ENCODE results near the gene PRKCA. TPM values are rescaled to one million over a fixed set of nuclear protein-coding genes. Genes with fewer than 3 reads are reported as not detected.

The PRKCA gene
- total and polyA plus RNA-seq, 2 donors (not counting 3 experiments of a cell fraction or from before 2014, with no cell fraction given), result 7.5 to 34.2 TPM

GRCh38 chr17:66714046-66715023 lies 411.9 kb downstream of the PRKCA start:
- Histone ChIP-seq H3K27me3 (ENCODE audit: control insufficient read depth in 2 of 2, insufficient read depth in 2 of 2, low read length in 2 of 2) (no peaks in the 10 kb centered on the region), H3K9me3 (replicated peaks; ENCODE audit: control insufficient read depth, insufficient read depth, low read length) (no peaks in the 10 kb centered on the region), H3K27ac (ENCODE audit: insufficient read depth, low read depth, low read length) (no peak overlapping the region), H3K4me1 (ENCODE audit: control insufficient read depth, extremely low read depth, insufficient read depth, low read length) (no peaks in the 10 kb centered on the region), H3K4me3 (replicated peaks in 1 of 3; ENCODE audit: insufficient read depth in 1 of 3, low read depth in 1 of 3, low read length in 3 of 3) (no peak overlapping the region), H3K36me3 (ENCODE audit: control insufficient read depth in 2 of 2, extremely low read depth in 1 of 2, insufficient read depth in 2 of 2, low read length in 2 of 2) (no peaks in the 10 kb centered on the region), H3K9me1 (replicated peaks; ENCODE audit: control insufficient read depth, extremely low read depth, insufficient read depth, low read length) (no peaks in the 10 kb centered on the region), H3K79me2 (ENCODE audit: control insufficient read depth, insufficient read depth, low read length) (no peaks in the 10 kb centered on the region), H2AFZ (ENCODE audit: low read depth, low read length) (no peak overlapping the region), H3K4me2 (ENCODE audit: insufficient read depth, low read length) (no peak overlapping the region), H3K9ac (replicated peaks; ENCODE audit: extremely low read depth, insufficient read depth, low read length) (no peak overlapping the region), H4K20me1 (replicated peaks; ENCODE audit: control insufficient read depth, extremely low read depth, insufficient read depth, low read length) (no peaks in the 10 kb centered on the region)
- FAIRE-seq (no peak), DNase-seq (ENCODE audit: low read depth, low spot score) (no peak)
- TF ChIP-seq POLR2AphosphoS5 (IDR thresholded peaks at IDR 0.05; ENCODE audit: insufficient read depth, low read depth, low read length) (no peak), CTCF (IDR thresholded peaks at IDR 0.05; ENCODE audit: extremely low read depth in 1 of 2, insufficient read depth in 1 of 2, low read depth in 1 of 2, low read length in 2 of 2) (no peak), JUN (IDR thresholded peaks at IDR 0.05; ENCODE audit: borderline replicate concordance, insufficient read depth, insufficient read length, low read depth) (no peak), FOS (IDR thresholded peaks at IDR 0.05; ENCODE audit: borderline replicate concordance, insufficient read depth, low read length) (no peak), POLR2A (IDR thresholded peaks at IDR 0.05; ENCODE audit: low read depth, low read length) (no peak), GATA2 (IDR thresholded peaks at IDR 0.05; ENCODE audit: insufficient read depth, insufficient read length, low read depth, low read length) (no peak), MYC (IDR thresholded peaks at IDR 0.05; ENCODE audit: low read depth, low read length) (no peak), EZH2 (IDR thresholded peaks at IDR 0.05; ENCODE audit: borderline replicate concordance, low read depth, low read length, severe bottlenecking) (no peak)
- TF ChIP-seq, protein P1, sequence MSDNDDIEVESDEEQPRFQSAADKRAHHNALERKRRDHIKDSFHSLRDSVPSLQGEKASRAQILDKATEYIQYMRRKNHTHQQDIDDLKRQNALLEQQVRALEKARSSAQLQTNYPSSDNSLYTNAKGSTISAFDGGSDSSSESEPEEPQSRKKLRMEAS (IDR thresholded peaks at IDR 0.05; ENCODE audit: insufficient read depth, insufficient read length), result no peak
- no TSS peak for BruUV-seq (replicated peaks)
- intact Hi-C loops (cut with micrococcal nuclease) (loop anchor here (1.0 kb wide), 1 partner anchor 192 kb away; no protein-coding TSS in a partner anchor), dilution Hi-C loops (cut with MboI; ENCODE audit: extremely low pct_ligation_motif_present, low sequenced_read_pairs) (no loop called here)
- ChIA-PET POLR2A (no interaction called here), CTCF (interaction anchor here (0.8 to 3.4 kb wide), 12 partner anchors 8 to 444 kb away, joined by 3 to 29 read pairs (median 4); no protein-coding TSS in a partner anchor)

Data from endothelial cell of umbilical vein (primary cell).